Measurements from ENCODE around the gene KIN. TPM values are rescaled to one million over a fixed set of nuclear protein-coding genes. Genes with fewer than 3 reads are reported as not detected.
"Not testable (repeated sequence)": the region's sequence is repeated elsewhere in the genome, so short reads cannot be mapped to it uniquely, and the experiment has no call there.

KIN gene
- total RNA-seq, 1 donor from 2014 or later = 6.9 TPM

- no peak for DNase-seq
- intact Hi-C loops (cut with DNase I) = loop anchor here (10.0 kb wide), 1 partner anchor 1553 kb away; no protein-coding TSS in a partner anchor
- ATAC-seq (ENCODE audit: poor library complexity) = no peak
Observed at GRCh38 chr10:7752251-7752650, 35.5 kb downstream of the KIN start.

DNA sequence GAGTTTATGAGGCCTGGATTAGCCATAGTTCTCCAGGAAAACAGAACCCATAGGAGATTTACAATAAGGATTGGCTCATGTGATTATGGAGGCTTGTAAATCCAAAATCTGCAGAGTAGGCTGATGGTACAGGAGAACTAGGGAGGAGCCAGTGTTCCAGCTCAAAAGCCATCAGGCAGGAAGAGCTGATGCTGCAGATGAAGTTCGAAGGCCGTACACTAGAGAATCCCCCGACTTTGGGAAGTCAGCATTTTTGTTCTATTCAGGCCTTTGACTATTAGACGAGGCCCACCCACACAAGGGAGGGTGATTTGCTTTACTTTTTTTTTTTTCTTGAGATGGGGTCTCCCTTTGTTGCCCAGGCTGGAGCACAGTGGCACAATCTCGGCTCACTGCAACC, 37.6 kb downstream of the KIN start:
- ATAC-seq (ENCODE audit: poor library complexity) = no peak
- intact Hi-C loops (cut with DNase I) = loop anchor here (10.0 kb wide), 1 partner anchor 1555 kb away; no protein-coding TSS in a partner anchor
- DNase-seq = no peak

- intact Hi-C loops (cut with DNase I); ATAC-seq (ENCODE audit: poor library complexity); DNase-seq: not testable (repeated sequence)
Observed at GRCh38 chr10:7748637-7749036, 39.2 kb downstream of the KIN start.

DNA sequence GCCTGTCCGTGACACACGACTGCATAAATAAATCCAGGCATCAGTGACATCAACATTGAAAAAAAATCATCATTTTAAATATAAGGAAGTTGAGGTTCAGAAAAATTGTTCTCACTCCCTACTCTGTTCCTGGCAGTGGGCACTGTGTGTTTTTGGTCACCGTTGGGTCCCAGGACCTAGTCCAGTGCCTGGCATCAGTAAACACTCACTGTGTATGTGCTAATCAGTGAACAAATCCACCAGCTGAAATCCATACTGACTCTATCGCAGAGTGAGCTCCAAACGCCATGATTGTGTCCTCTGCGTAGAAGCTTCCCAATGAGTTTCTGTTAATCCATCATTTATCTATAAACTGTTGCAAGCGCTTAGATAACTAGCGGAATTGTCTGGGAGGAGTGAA, 43.5 kb downstream of the KIN start:
- ATAC-seq (ENCODE audit: poor library complexity) = no peak
- intact Hi-C loops (cut with DNase I) = no loop called here

DNA sequence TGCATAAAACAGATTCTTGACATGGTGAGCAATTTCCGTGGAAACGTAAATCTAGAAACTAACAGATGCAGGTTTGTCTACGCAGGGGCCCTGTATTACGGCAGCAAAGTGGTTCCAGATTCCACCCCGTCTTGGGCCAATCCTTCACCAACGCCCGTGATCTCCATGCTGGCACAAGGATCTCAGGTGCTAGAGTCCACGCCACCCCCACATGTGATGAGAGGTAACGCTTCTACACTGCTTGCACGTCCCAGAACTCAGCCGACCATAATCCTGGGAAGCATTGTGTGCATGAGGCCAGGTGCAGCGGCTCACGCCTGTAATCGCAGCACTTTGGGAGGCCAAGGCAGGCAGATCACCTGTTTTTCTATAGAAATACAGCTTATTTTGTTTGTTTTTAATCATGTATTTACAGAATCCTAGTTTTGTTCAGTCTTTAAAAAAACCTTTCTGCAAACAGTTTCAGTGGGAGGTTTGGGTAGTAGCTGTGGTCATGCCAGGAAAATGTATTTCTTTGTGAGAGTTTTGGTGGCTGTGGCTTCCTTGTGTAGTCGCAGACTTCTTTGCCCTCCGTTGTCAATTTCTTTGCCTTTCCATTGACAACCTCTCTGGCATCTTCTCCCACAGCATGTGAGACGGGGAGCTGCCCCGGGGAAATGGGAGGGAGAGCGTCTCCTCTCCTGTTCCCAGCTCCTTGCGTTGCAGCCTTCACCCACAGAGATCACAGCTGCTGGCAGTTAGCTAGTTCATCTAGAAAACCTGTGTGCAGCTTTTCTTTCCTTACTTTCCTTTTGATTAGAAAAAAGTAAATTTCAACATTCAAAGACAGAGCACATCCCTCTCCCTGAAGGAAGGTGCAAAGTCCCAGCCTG, 49.0 kb downstream of the KIN start:
- DNase-seq (no peak), ATAC-seq (ENCODE audit: poor library complexity) (no peak)
- intact Hi-C loops (cut with DNase I) = no loop called here

More for the DNA sequence above, 43.5 kb downstream of the KIN start:
- no peak for DNase-seq

GRCh38 chr10:7734821-7735220, 53.0 kb downstream of the KIN start:
- ATAC-seq (ENCODE audit: poor library complexity) = no peak
- intact Hi-C loops (cut with DNase I) = no loop called here

DNA sequence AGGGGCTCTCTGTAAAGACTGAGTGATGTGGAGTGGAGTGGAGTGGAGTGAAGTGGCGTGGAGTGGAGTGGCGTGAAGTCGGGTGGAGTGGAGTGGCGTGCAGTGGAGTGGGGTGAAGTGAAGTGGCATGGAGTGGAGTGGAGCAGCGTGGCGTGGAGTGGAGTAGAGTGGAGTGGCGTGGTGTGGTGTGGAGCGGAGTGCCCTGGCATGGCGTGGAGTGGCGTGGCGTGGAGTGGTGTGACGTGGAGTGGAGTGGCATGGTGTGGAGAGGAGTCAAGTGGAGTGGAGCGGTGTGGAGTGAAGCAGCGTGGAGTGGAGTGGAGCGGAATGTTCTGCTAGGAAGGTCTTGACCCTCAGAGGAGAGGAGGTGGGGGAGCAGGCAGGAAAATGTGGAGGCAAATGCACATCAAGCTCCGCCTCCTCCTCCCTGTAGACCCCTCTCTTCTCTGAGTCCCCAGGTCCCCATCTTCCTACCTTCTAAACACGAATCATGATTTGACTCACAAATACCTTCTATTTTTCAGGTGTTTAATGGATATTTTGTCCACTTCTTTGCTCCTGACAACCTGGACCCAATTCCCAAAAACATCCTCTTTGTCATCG, 64.8 kb downstream of the KIN start:
- ATAC-seq (ENCODE audit: poor library complexity) = no peak
- DNase-seq = no peak
- intact Hi-C loops (cut with DNase I) = no loop called here

More at GRCh38 chr10:7734821-7735220, 53.0 kb downstream of the KIN start:
- no peak for DNase-seq

GRCh38 chr10:7720478-7720877, 67.3 kb downstream of the KIN start:
- intact Hi-C loops (cut with DNase I) = no loop called here
- no peak for DNase-seq
- no peak for ATAC-seq (ENCODE audit: poor library complexity)

- ATAC-seq (ENCODE audit: poor library complexity) (no peak), DNase-seq (no peak)
- intact Hi-C loops (cut with DNase I) = no loop called here
Observed at GRCh38 chr10:7718685-7719084, 69.1 kb downstream of the KIN start.

DNA sequence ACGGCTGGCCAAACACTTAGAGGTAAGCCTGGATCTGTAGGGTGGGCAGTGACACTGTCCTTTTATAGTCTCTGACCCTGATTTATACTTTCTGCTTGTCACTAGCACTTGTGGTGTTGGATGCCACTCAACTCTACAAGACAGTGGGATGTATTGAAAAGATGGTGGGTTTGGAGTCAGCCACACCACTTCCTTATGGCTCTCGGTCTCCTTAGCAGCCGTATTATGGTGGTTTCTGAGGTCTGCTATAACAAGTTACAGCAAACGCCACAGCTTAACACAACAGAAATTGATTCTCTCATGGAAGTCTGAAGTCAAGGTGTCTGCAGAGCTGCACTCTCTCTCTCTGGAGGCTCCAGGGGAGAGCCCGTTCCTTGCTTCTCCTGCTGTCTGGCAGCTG, 70.0 kb downstream of the KIN start:
- no peak for ATAC-seq (ENCODE audit: poor library complexity)
- DNase-seq = no peak
- intact Hi-C loops (cut with DNase I) = no loop called here

DNA sequence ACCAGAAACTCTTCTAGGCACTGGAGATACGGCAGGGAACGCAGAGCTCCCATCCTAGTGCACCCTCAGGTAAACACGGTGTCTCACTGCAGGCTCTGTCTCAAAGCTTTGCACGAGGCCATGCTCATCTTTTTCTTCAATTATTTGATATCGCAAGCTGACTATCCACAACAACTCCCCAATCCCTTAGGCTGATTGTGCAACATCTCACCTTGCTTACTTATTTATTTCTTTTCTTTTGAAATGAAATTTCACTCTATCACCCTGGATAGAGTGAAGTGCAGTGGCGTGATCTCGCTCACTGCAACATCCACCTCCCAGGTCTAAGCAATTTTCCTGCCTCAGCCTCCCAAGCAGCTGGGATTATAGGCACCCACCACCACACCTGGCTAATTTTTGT, 72.3 kb downstream of the KIN start:
- ATAC-seq (ENCODE audit: poor library complexity) (no peak), DNase-seq (no peak)
- intact Hi-C loops (cut with DNase I) = no loop called here

- ATAC-seq (ENCODE audit: poor library complexity); DNase-seq; intact Hi-C loops (cut with DNase I): not testable (repeated sequence)
Observed at GRCh38 chr10:7711075-7711474, 76.7 kb downstream of the KIN start.

GRCh38 chr10:7710446-7710845, 77.3 kb downstream of the KIN start:
- no peak for DNase-seq
- intact Hi-C loops (cut with DNase I) = no loop called here
- ATAC-seq (ENCODE audit: poor library complexity) = no peak

GRCh38 chr10:7708832-7709231, 79.0 kb downstream of the KIN start:
- DNase-seq (no peak), ATAC-seq (ENCODE audit: poor library complexity) (no peak)
- intact Hi-C loops (cut with DNase I) = no loop called here

DNA sequence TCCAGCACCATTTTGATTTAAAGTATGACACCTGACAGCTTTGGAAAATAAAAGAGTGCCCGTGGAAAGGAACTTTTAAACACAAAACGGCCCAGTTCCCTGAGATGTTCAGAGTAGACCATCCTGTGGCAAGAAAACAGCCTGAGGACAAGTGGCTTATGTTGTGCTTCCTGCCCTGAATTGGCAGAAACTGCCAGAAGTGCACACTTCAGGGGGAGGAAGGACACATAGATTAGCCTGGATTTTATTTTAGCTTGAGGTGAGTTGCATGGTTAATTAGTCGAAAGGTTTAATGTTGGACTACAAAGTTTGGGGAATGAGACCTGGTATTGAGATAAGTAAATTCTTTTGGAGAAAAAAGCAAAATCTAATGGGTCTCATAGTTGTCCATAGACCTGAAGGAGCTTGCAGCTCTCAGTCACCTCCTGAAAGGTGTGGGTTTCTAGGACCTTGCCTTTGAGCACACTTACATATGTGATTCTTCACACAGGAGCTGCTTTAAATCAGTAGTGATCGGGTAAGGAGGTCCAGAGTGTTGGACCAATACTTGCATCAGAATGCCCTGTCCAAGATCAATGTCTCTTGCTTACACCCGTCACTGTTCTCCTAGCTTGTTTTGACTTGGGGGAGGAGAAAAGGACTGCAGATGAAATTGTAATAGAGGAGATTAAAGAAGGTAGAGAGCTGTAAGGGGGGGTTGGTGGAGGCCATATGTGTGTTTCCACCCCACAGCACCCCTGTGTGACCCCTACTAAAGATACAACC, 79.8 kb downstream of the KIN start:
- intact Hi-C loops (cut with DNase I) = no loop called here
- ATAC-seq (ENCODE audit: poor library complexity) = no peak
- no peak for DNase-seq

DNA sequence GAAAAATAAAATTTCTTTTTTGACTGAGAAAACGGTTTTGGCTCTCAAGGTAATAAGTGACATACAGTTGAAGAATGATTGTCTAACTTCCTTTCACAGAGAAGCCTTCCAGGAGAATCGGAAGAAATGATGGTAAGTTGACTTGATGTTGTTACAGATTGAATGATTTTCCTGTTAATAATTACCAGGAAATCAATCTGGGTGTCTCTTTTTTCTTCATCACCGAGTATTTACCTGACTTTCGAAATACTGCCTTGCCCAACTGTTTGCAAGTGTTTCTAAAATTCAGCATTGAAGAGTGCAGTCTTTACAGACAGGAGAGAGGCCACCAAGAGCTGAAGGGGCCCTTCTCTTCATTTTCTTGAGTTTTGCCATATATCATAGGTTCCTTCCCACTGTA, 80.7 kb downstream of the KIN start:
- intact Hi-C loops (cut with DNase I) = no loop called here
- DNase-seq = no peak
- no peak for ATAC-seq (ENCODE audit: poor library complexity)

DNA sequence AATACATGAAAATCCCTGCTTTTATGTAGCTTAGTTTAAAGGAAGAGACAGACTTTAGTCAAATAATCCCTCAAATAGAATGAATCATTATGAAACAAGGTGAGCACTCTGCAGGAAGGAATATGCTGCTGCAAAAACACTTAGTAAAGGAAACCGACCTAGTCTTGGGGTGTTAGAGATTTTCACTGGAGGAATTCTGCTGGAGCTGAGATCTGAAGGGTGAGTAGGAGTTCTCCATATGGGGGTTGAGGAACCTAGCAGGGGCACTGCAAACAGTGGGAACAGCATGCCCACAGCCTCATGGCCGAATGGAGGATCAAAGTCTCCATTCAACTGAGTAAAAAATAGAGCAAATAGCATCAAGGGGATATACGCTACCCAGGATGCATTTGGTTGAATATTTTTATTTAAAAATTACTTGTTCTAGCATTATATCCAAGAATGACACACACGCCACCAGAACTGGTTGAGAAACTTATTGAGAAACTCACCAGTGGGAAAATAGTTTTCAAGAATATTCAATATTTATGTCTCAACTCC, 81.2 kb downstream of the KIN start:
- ATAC-seq (ENCODE audit: poor library complexity) (no peak), DNase-seq (no peak)
- intact Hi-C loops (cut with DNase I) = no loop called here

GRCh38 chr10:7705341-7705740, 82.5 kb downstream of the KIN start:
- no peak for ATAC-seq (ENCODE audit: poor library complexity)
- DNase-seq = no peak
- intact Hi-C loops (cut with DNase I) = no loop called here
